H1 (cell line): ENCODE measurements around the gene CMBL. TPM values are rescaled to one million over a fixed set of nuclear protein-coding genes. Genes with fewer than 3 reads are reported as not detected.

Experiments used
- CTCF ChIA-PET: fragments of 300-600 bp; sonication (Branson Sonifier 250); formaldehyde crosslinking; loops from one replicate; lab custom pipeline; 2021; ENCODE audit not compliant: partially characterized antibody; lab: Charles Lee
- POLR2A ChIA-PET: fragments of 300-600 bp; sonication (Branson Sonifier 250); formaldehyde crosslinking; loops from one replicate; lab custom pipeline; 2021; ENCODE audit warnings: inconsistent platforms; ENCODE audit not compliant: partially characterized antibody; lab: Charles Lee
- DNase-seq, 2 experiments: peaks; one replicate each; pipeline versions ENCODE4 v3.0.0 to v3.0.0-alpha.2; 2010 to 2022; ENCODE audit warnings: low spot score in 2 of 2, low read depth in 1 of 2, mixed read lengths in 1 of 2
- FAIRE-seq: peaks from 2 replicates; lab custom pipeline; 2011; peaks lifted over from hg19 to GRCh38; lab: Jason Lieb, UNC
- H2AFZ ChIP-seq: 2 replicates; pipeline ENCODE4 v1.8.1; 2012; ENCODE audit warnings: low read length, inconsistent platforms
- H2AK5ac ChIP-seq: 2 replicates; pipeline ENCODE4 v1.6.1; 2013; ENCODE audit warnings: low read depth, low read length
- H2BK120ac ChIP-seq: replicated peaks from 2 replicates; pipeline ENCODE3; 2013; ENCODE audit warnings: low read depth, low read length, inconsistent platforms
- H2BK12ac ChIP-seq: 2 replicates; pipeline ENCODE4 v1.6.1; 2013; ENCODE audit warnings: low read depth, low read length
- H2BK15ac ChIP-seq: 2 replicates; pipeline ENCODE4 v1.6.1; 2013; ENCODE audit warnings: low read length
- H2BK20ac ChIP-seq: 2 replicates; pipeline ENCODE4 v1.6.1; 2013; ENCODE audit warnings: low read length
- H2BK5ac ChIP-seq: 2 replicates; pipeline ENCODE4 v1.6.1; 2013; ENCODE audit warnings: low read depth, low read length
- H3K14ac ChIP-seq: 2 replicates; pipeline ENCODE4 v1.6.1; 2013; ENCODE audit warnings: inconsistent platforms; ENCODE audit not compliant: insufficient read length
- H3K18ac ChIP-seq: 2 replicates; pipeline ENCODE4 v1.6.1; 2013; ENCODE audit warnings: low read length; ENCODE audit errors: extremely low read depth
- H3K23ac ChIP-seq: 2 replicates; pipeline ENCODE4 v1.6.1; 2013; ENCODE audit warnings: inconsistent platforms; ENCODE audit not compliant: insufficient read length
- H3K23me2 ChIP-seq: 2 replicates; pipeline ENCODE4 v1.6.1; 2013; ENCODE audit warnings: low read depth, low read length
- H3K27ac ChIP-seq: 2 replicates; pipeline ENCODE4 v1.6.1; 2011; ENCODE audit warnings: low read depth, low read length, inconsistent platforms
- H3K27me3 ChIP-seq, 4 experiments: replicated peaks in 1 of 4; 1 replicate in 1 of 4; 2 replicates in 3 of 4; pipeline versions ENCODE4 v1.6.1 to v1.8.1; 2011 to 2013; ENCODE audit warnings: low read length in 3 of 4, mild to moderate bottlenecking in 3 of 4, inconsistent platforms in 2 of 4, mixed read lengths in 2 of 4, moderate library complexity in 1 of 4; ENCODE audit not compliant: control insufficient read depth in 3 of 4, insufficient read depth in 3 of 4; ENCODE audit errors: extremely low read depth in 1 of 4
- H3K36me3 ChIP-seq, 4 experiments: 2 replicates each; pipeline versions ENCODE4 v1.6.1 to v1.8.1; 2011 to 2013; ENCODE audit warnings: mild to moderate bottlenecking in 4 of 4, low read length in 3 of 4, moderate library complexity in 2 of 4, control low read depth in 1 of 4, inconsistent platforms in 1 of 4; ENCODE audit not compliant: insufficient read depth in 4 of 4, control insufficient read depth in 2 of 4
- H3K4ac ChIP-seq: replicated peaks from 2 replicates; pipeline ENCODE3; 2013; ENCODE audit warnings: low read length, low read depth, mixed read lengths, inconsistent platforms; ENCODE audit not compliant: insufficient read length
- H3K4me1 ChIP-seq, 4 experiments: replicated peaks in 1 of 4; 1 replicate in 1 of 4; 2 replicates in 3 of 4; pipeline versions ENCODE4 v1.6.1 to v1.8.1; 2011 to 2013; ENCODE audit warnings: low read length in 3 of 4, inconsistent platforms in 2 of 4, mixed read lengths in 1 of 4; ENCODE audit not compliant: insufficient read depth in 4 of 4, control insufficient read depth in 3 of 4
- H3K4me2 ChIP-seq, 2 experiments: 2 replicates each; pipeline versions ENCODE4 v1.6.1 to v1.8.1; 2011 to 2013; ENCODE audit warnings: low read depth in 2 of 2, low read length in 2 of 2, control low read depth in 1 of 2, inconsistent platforms in 1 of 2, mild to moderate bottlenecking in 1 of 2; ENCODE audit not compliant: insufficient read depth in 1 of 2
- H3K4me3 ChIP-seq, 4 experiments: fragments of 200-600, 300-600 bp in 1 of 4; sonication (generic), shearing (Covaris generic), sonication (Bioruptor Twin) in 1 of 4; 2 replicates each; pipeline versions ENCODE4 v1.5.1 to v1.8.1; 2011 to 2016; ENCODE audit warnings: low read length in 4 of 4, low read depth in 3 of 4, control low read depth in 2 of 4, inconsistent platforms in 2 of 4, mild to moderate bottlenecking in 2 of 4, mixed read lengths in 1 of 4, moderate library complexity in 1 of 4; ENCODE audit not compliant: insufficient read depth in 2 of 4; ENCODE audit errors: extremely low read depth in 1 of 4
- H3K56ac ChIP-seq: replicated peaks from 2 replicates; pipeline ENCODE3; 2013; ENCODE audit warnings: low read depth, mild to moderate bottlenecking, mixed read lengths, low read length, inconsistent platforms; ENCODE audit not compliant: insufficient read length
- H3K79me1 ChIP-seq: 2 replicates; pipeline ENCODE4 v1.6.1; 2013; ENCODE audit warnings: low read depth, low read length, control low read depth
- H3K79me2 ChIP-seq, 2 experiments: 2 replicates each; pipeline versions ENCODE4 v1.6.1 to v1.8.1; 2012 to 2013; ENCODE audit warnings: low read length in 2 of 2, mild to moderate bottlenecking in 2 of 2, inconsistent platforms in 1 of 2; ENCODE audit not compliant: insufficient read depth in 2 of 2, control insufficient read depth in 1 of 2
- H3K9ac ChIP-seq, 4 experiments: replicated peaks in 1 of 4; 1 replicate in 1 of 4; 2 replicates in 3 of 4; pipeline versions ENCODE4 v1.6.1 to v1.8.1; 2011 to 2013; ENCODE audit warnings: low read depth in 3 of 4, low read length in 3 of 4, control low read depth in 2 of 4, mild to moderate bottlenecking in 2 of 4, moderate library complexity in 2 of 4, inconsistent platforms in 1 of 4; ENCODE audit errors: extremely low read depth in 1 of 4
- H3K9me3 ChIP-seq, 2 experiments: 2 replicates each; pipeline versions ENCODE4 v1.6.1 to v1.8.1; 2012 to 2013; ENCODE audit warnings: mild to moderate bottlenecking in 2 of 2, moderate library complexity in 2 of 2, control low read depth in 1 of 2, inconsistent platforms in 1 of 2, low read depth in 1 of 2, low read length in 1 of 2, mixed read lengths in 1 of 2; ENCODE audit not compliant: insufficient read depth in 2 of 2
- H4K20me1 ChIP-seq, 2 experiments: replicated peaks in 1 of 2; 2 replicates each; pipeline versions ENCODE3 to v1.8.1; 2011 to 2013; ENCODE audit warnings: inconsistent platforms in 2 of 2, low read length in 2 of 2, mild to moderate bottlenecking in 1 of 2; ENCODE audit not compliant: insufficient read depth in 2 of 2, control insufficient read depth in 1 of 2
- H4K5ac ChIP-seq: 2 replicates; pipeline ENCODE4 v1.6.1; 2013; ENCODE audit warnings: low read length, low read depth, mixed read lengths, inconsistent platforms; ENCODE audit not compliant: insufficient read length
- H4K8ac ChIP-seq: 2 replicates; pipeline ENCODE4 v1.8.0; 2013; ENCODE audit warnings: mild to moderate bottlenecking, moderate library complexity, low read length, inconsistent platforms; ENCODE audit not compliant: insufficient read depth; ENCODE audit errors: extremely low read depth
- H4K91ac ChIP-seq: replicated peaks from 2 replicates; pipeline ENCODE3; 2013; ENCODE audit warnings: low read length, mixed read lengths, inconsistent platforms; ENCODE audit not compliant: insufficient read length
- ATF3 ChIP-seq: IDR thresholded peaks from 2 replicates; pipeline ENCODE4 v1.6.1; 2011; ENCODE audit warnings: low read depth, mild to moderate bottlenecking, low read length; ENCODE audit not compliant: insufficient read depth
- CBX8 ChIP-seq: fragments of 300-800, 300-1000 bp; sonication (generic); IDR thresholded peaks from 2 replicates; pipeline ENCODE4 v1.7.1; 2016; ENCODE audit warnings: low read depth, low read length, borderline replicate concordance
- CREB1 ChIP-seq: IDR thresholded peaks from 2 replicates; pipeline ENCODE4 v1.6.1; 2012; ENCODE audit warnings: inconsistent platforms
- EP300 ChIP-seq, 2 experiments: IDR thresholded peaks; 1 replicate in 1 of 2; 2 replicates in 1 of 2; pipeline ENCODE4 v1.6.1; 2011 to 2012; ENCODE audit warnings: low read depth in 2 of 2, low read length in 2 of 2, mild to moderate bottlenecking in 2 of 2, borderline replicate concordance in 1 of 2, inconsistent platforms in 1 of 2, moderate library complexity in 1 of 2
- GTF2F1 ChIP-seq: IDR thresholded peaks from 2 replicates; pipeline ENCODE4 v1.6.1; 2012; ENCODE audit warnings: low read depth, low read length, improper control_type of control experiment, borderline replicate concordance
- JUND ChIP-seq: IDR thresholded peaks from 2 replicates; pipeline ENCODE4 v1.6.1; 2011; ENCODE audit warnings: mild to moderate bottlenecking, improper control_type of control experiment, low read length
- MAX ChIP-seq: IDR thresholded peaks from 2 replicates; pipeline ENCODE4 v1.6.1; 2012; ENCODE audit warnings: inconsistent platforms
- NANOG ChIP-seq: IDR thresholded peaks from 2 replicates; pipeline ENCODE4 v1.6.1; 2011; ENCODE audit warnings: low read length, low read depth, mild to moderate bottlenecking, inconsistent platforms; ENCODE audit not compliant: insufficient read depth, poor library complexity, severe bottlenecking
- RBBP5 ChIP-seq: IDR thresholded peaks from 2 replicates; pipeline ENCODE4 v1.7.1; 2012; ENCODE audit warnings: low read depth, mild to moderate bottlenecking, inconsistent platforms, low read length, moderate library complexity, borderline replicate concordance
- SUZ12 ChIP-seq: fragments of 200-600 bp; sonication (generic); IDR thresholded peaks from 2 replicates; pipeline ENCODE4 v1.6.1; 2012; ENCODE audit warnings: mild to moderate bottlenecking, inconsistent platforms, low read length, moderate library complexity, mixed read lengths
- WGBS, 2 experiments: shearing (Covaris generic) in 1 of 2; methylation state at CpG; one replicate each; pipeline versions ENCODE4 v1.1.6 to v1.1.7; 2013 to 2015; ENCODE audit warnings: low lambda C conversion rate in 2 of 2, mixed read lengths in 2 of 2, inconsistent platforms in 1 of 2, low coverage in 1 of 2, missing lambda C conversion rate in 1 of 2; ENCODE audit not compliant: insufficient replicate concordance in 2 of 2, insufficient coverage in 1 of 2, insufficient read length in 1 of 2; ENCODE audit errors: extremely low coverage in 1 of 2, missing lambda C conversion rate in 1 of 2; 5-methylcytosine and 5-hydroxymethylcytosine counted together
- polyA plus RNA-seq, 7 experiments: library from polyadenylated mRNA; depleted of rRNA in 3 of 7; stranded (reverse) in 5 of 7; unstranded in 2 of 7; fragments of >200 nt in 5 of 7; fragments of 200-250 nt in 2 of 7; gene quantifications; 1 replicate in 5 of 7; 2 replicates in 1 of 7; 4 replicates in 1 of 7; pipeline versions ENCODE4 v1.2.1 to v1.2.3, GENCODE V29; 2011 to 2013; ENCODE audit warnings: missing spikeins in 2 of 7, mixed read lengths in 2 of 7
- total RNA-seq: library from RNA; stranded (reverse); fragmentation: NEBNext Ultra II Directional; extraction: Animal tissue kit (Norgen Biotek cat#: 25700); gene quantifications from 2 replicates; pipeline ENCODE4 v1.2.1, GENCODE V29; 2021

CMBL gene
- total and polyA plus RNA-seq, 2 of the 8 experiments (the other 6 are each of a cell fraction or from before 2014, with no cell fraction given) = 27.9 to 32.1 TPM

GRCh38 chr5:10331341-10331796, 23.7 kb upstream of the CMBL start:
- POLR2A ChIA-PET = interaction anchor here (1.2 kb wide), 1 partner anchor 16 kb away, joined by 4 read pairs; no protein-coding TSS in a partner anchor
- no peak overlapping the region for H3K27ac ChIP-seq

More at GRCh38 chr5:10331341-10331796, 23.7 kb upstream of the CMBL start:
- FAIRE-seq (no peak), DNase-seq (no peak)
- peak overlapping the region; percentile 12; the same call in 1 of the 2 replicates for H2BK15ac ChIP-seq
- H3K23ac ChIP-seq = no peak overlapping the region
- no peak overlapping the region for H2BK12ac ChIP-seq
- H2BK5ac ChIP-seq = no peak overlapping the region
- no peak overlapping the region for H4K5ac ChIP-seq
- H2BK20ac ChIP-seq = no peak overlapping the region
- no peaks in the 10 kb centered on the region for H3K79me2 ChIP-seq
- no peaks in the 10 kb centered on the region for H3K79me1 ChIP-seq
- no peak overlapping the region for H2BK120ac ChIP-seq
- no peak overlapping the region for H3K14ac ChIP-seq
- H3K56ac ChIP-seq = no peak overlapping the region
- peaks cover 0 to 1% (median 0%) of the 10 kb centered on the region in 4 experiments; a peak in 2 of 7 replicates for H3K4me1 ChIP-seq
- H3K9ac ChIP-seq = no peak overlapping the region
- no peak overlapping the region for H3K18ac ChIP-seq
- no peak overlapping the region for H2AK5ac ChIP-seq
- CTCF ChIA-PET = interaction anchor here (1.0 to 4.4 kb wide), 4 partner anchors 14 to 47 kb away, joined by 3 to 19 read pairs (median 5); no protein-coding TSS in a partner anchor
- H4K8ac ChIP-seq = no peak overlapping the region
- WGBS, 2 experiments = 82% methylated on average over 7 of the region's 7 CpGs; no CpG with 5 or more reads in 1 of the 2 experiments
- no peak overlapping the region for H2AFZ ChIP-seq
- no peak overlapping the region for H3K4ac ChIP-seq
- peaks cover 16 to 46% (median 41%) of the 10 kb centered on the region in 4 experiments for H3K27me3 ChIP-seq
- H3K9me3 ChIP-seq = no peaks in the 10 kb centered on the region
- TF ChIP-seq CREB1 (no peak), MAX (no peak), GTF2F1 (no peak), ATF3 (no peak), SUZ12 (no peak), NANOG (no peak), RBBP5 (no peak), EP300 (IDR thresholded peaks at IDR 0.05; ENCODE audit: borderline replicate concordance in 1 of 2, low read depth in 2 of 2, low read length in 2 of 2) (no peak), JUND (no peak), CBX8 (no peak)
- no peak overlapping the region for H3K4me3 ChIP-seq
- H3K23me2 ChIP-seq = peaks cover 5% of the 10 kb centered on the region; the same call in 1 of the 2 replicates
- H3K36me3 ChIP-seq = no peaks in the 10 kb centered on the region
- no peak overlapping the region for H4K91ac ChIP-seq
- H4K20me1 ChIP-seq = no peaks in the 10 kb centered on the region
- H3K4me2 ChIP-seq = no peak overlapping the region
